NCI-H774 (cell line): ENCODE data around the gene OCIAD2.
"Not testable (repeated sequence)": the region's sequence is repeated elsewhere in the genome, so short reads cannot be mapped to it uniquely, and the experiment has no call there.

ENCODE experiments used
- DNase-seq: peaks from one replicate; lab custom pipeline; 2025; lab: John Stamatoyannopoulos, UW

Gene OCIAD2

DNA sequence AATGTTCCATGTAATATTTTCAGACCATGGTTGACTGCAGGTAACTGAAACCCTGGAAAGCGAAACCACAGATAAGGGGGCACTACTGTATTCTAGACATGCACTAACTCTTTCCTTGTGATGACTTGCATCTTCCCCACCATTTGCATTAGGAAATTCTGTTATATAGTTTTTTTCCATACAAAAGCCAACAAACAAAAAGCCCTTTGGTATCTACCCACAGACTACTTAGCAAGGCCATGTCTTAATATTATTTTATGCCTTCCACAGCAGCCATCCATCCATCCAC lies 52.2 kb downstream of the OCIAD2 start:
- DNase-seq, result no peak

DNA sequence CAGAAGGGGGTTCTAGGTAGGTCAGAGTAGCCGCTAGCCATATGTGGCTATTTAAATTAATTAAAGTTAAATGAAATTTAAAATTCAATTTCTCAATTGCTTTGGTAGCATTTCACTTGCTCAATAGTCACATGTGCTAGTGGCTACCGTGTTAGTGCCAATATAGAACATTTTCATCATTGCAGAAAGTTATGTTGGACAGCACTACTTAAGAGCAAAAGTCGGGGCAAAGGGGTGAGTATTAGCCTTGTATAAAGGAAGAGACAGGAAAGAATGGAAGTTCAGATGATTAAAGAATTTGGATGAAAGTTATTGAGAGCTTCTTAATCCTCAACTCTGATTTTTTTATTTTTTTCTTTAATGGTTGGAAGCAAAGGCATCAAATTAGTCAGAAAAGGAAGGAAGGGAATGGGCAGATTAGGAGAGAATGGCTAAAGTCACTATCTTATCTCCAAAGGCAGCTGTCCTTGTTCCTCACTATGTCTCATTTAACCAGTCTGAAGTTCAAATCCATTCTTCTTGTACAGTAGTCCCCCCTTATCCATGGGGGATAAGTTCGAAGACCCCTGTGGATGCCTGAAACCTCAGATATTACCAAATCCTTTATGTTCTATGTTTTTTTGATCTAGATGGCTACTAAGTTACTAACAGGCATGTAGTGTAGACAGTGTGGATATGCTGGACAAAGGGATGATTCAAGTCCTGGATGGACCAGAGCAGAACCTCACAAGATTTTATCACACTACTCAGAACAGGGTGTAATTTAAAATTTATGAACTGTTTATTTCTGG lies 52.8 kb downstream of the OCIAD2 start:
- no peak for DNase-seq

DNA sequence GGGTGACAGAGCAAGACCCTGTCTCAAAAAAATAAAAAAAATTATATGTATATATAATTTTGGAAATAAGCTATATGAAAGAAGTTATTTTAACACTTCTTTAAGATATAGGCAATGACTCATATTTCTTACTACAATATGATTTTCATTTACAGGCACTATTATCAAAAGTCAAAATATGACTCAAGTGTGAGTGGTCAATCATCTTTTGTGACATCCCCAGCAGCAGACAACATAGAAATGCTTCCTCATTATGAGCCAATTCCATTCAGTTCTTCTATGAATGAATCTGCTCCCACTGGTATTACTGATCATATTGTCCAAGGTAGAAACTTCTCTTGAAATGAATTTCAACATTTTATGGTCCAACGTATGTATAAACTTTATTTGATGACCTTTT lies 54.9 kb downstream of the OCIAD2 start:
- DNase-seq, result no peak

DNA sequence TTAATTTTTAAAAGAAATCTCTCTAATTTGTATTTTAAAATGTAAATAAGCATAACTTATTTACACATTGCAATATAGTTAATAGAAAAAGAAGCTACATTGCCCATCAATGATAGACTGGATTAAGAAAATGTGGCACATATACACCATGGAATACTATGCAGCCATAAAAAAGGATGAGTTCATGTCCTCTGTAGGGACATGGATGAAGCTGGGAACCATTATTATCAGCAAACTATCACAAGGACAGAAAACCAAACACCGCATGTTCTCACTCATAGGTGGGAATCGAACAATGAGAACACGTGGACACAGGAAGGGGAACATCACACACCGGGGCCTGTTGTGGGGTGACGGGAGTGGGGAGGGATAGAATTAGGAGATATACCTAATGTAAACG lies 57.8 kb downstream of the OCIAD2 start:
- DNase-seq, result not testable (repeated sequence)

DNA sequence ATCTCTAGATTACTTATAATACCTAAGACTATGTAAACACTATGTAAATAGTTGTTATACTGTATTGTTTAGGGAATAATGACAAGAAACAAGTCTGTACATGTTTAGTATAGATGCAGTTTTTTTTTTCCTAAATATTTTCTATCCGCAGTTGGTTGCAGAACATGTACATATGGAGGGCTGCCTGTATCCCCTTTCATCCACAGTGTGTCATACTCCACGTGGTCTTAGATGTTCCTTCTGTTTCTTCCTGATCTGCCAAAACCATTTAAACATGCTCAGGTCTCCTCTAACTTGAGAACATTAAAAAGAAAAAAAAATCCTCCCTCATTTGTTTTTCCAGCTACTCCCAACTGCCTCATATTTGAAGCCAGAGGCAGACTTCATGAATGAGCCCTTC lies 61.7 kb downstream of the OCIAD2 start:
- no peak for DNase-seq

DNA sequence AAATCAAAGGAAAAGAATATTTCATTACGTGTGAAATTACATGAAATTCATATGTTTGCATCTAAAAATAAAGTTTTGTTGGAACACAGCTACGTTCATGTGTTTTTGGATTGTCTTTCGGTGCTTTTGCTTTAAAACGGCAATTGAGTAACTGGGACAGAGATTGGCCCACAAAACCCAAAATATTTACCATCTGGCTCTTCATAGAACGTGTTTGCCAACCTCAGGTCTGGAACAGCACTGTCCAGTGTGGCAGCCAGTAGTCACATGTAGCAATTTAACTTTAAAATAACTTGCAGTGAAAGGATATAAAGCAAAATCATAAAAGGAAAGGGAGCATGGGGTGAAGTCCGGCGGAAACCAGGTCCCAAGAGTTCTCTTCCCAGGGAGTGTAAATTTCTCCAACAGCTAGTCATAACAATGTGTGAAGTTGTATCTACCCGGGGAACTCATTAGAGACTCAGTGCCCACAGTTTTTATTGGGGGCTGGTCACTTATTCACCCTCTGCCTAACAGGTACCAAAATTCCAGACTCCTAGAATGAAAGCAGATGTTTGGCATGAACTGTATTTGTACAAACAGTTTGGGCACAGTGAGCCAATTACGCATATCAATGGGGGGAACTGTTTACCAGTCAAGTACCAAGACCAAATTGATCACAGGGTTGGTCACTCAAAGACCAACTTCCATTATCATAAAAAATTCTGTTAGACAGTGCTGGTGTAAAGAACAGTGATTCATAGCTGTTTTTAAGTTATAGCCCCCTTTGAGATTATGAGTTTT lies 65.3 kb downstream of the OCIAD2 start:
- DNase-seq, result no peak

DNA sequence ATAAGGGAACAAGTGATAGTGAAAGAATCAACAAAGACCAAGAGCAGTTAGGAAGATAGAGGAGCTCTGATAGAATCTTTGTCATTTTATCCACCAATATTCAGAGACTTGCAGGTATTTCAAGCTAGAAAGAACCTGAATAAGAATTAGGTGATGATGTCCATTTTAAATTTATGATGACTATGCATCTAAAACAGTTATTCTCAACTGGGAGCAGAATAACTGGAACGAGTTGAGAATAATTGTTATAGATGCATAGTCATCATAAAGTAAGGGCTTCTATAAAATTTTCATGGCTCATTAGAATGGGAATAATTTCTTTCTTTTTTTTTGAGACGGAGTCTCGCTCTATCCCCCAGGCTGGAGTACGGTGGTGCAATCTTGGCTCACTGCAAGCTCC lies 69.9 kb downstream of the OCIAD2 start:
- no peak for DNase-seq
